Upper lobe of left lung (tissue), 4 donors: ENCODE data around the gene ANKMY1.

Experiments
- CTCF ChIP-seq, 6 experiments: fragments of 450-650 bp in 4 of 6; fragments of 200-600 bp in 2 of 6; sonication (generic) in 2 of 6; IDR thresholded peaks; one replicate each; pipeline ENCODE4 v1.5.1; 2016 to 2019; ENCODE audit warnings: antibody characterized with exemption in 6 of 6
- POLR2A ChIP-seq, 4 donors: fragments of 450-650 bp; IDR thresholded peaks; one replicate each; pipeline ENCODE4 v1.5.1; 2016 to 2017; ENCODE audit warnings: antibody characterized with exemption in 4 of 4, mild to moderate bottlenecking in 2 of 4
- POLR2AphosphoS5 ChIP-seq, 2 donors: sonication (generic); formaldehyde crosslinking; IDR thresholded peaks; one replicate each; pipeline ENCODE4 v1.5.1; 2017; ENCODE audit warnings: antibody characterized with exemption in 2 of 2

GRCh38 chr2:240584486-240585031 lies 26.8 kb upstream of the ANKMY1 start:
- TF ChIP-seq POLR2A (IDR thresholded peaks at IDR 0.05) (no peak), CTCF (IDR thresholded peaks at IDR 0.05) (no peak), POLR2AphosphoS5 (IDR thresholded peaks at IDR 0.05) (no peak)
